CD4-positive, alpha-beta memory T cell (primary cell): ENCODE data around the gene KIAA1549. TPM values are rescaled to one million over a fixed set of nuclear protein-coding genes. Genes with fewer than 3 reads are reported as not detected.

Source experiments
- CTCF ChIA-PET: fragments of 350-600 bp; sonication (Branson Sonifier 250); formaldehyde crosslinking; loops from one replicate; lab custom pipeline; 2021; ENCODE audit warnings: inconsistent platforms; ENCODE audit not compliant: partially characterized antibody; lab: Charles Lee
- POLR2A ChIA-PET: fragments of 350-600 bp; sonication (Branson Sonifier 250); formaldehyde crosslinking; loops from one replicate; lab custom pipeline; 2021; ENCODE audit not compliant: partially characterized antibody; lab: Charles Lee
- DNase-seq, 5 donors: peaks; one replicate each; pipeline versions ENCODE4 v3.0.0 to v3.0.0-alpha.2; 2020 to 2022; ENCODE audit warnings: mixed read lengths in 1 of 5
- H3K27ac ChIP-seq: one replicate; pipeline ENCODE4 v1.7.0; 2013; ENCODE audit warnings: low read depth, low read length
- H3K27me3 ChIP-seq: 2 replicates; pipeline ENCODE4 v1.7.0; 2013; ENCODE audit warnings: mild to moderate bottlenecking, low read length, moderate library complexity; ENCODE audit not compliant: insufficient read depth
- H3K36me3 ChIP-seq: 2 replicates; pipeline ENCODE4 v1.7.0; 2013; ENCODE audit warnings: mild to moderate bottlenecking, low read length, moderate library complexity; ENCODE audit not compliant: insufficient read depth
- H3K4me1 ChIP-seq: 2 replicates; pipeline ENCODE4 v1.7.0; 2013; ENCODE audit warnings: mild to moderate bottlenecking, low read length, moderate library complexity; ENCODE audit not compliant: insufficient read depth
- H3K4me3 ChIP-seq, 2 donors: one replicate each; pipeline ENCODE4 v1.7.0; 2013; ENCODE audit warnings: low read length in 2 of 2, mild to moderate bottlenecking in 1 of 2
- H3K9me3 ChIP-seq, 2 donors: one replicate each; pipeline ENCODE4 v1.7.0; 2013; ENCODE audit warnings: low read length in 2 of 2, control low read depth in 1 of 2; ENCODE audit not compliant: control insufficient read depth in 1 of 2
- H3K27ac Mint-ChIP-seq, 7 donors: one replicate each; pipeline ENCODE4 v1.8.0; 2020 to 2021; ENCODE audit warnings: mixed read lengths in 7 of 7, mild to moderate bottlenecking in 6 of 7, inconsistent platforms in 3 of 7, moderate library complexity in 3 of 7
- H3K27me3 Mint-ChIP-seq, 2 donors: one replicate each; pipeline ENCODE4 v1.8.0; 2020 to 2021; ENCODE audit warnings: mixed read lengths in 2 of 2
- H3K36me3 Mint-ChIP-seq, 2 donors: one replicate each; pipeline ENCODE4 v1.8.0; 2020 to 2021; ENCODE audit warnings: mixed read lengths in 2 of 2, inconsistent platforms in 1 of 2, mild to moderate bottlenecking in 1 of 2
- H3K4me1 Mint-ChIP-seq, 4 donors: one replicate each; pipeline ENCODE4 v1.8.0; 2020 to 2021; ENCODE audit warnings: mixed read lengths in 4 of 4, mild to moderate bottlenecking in 1 of 4
- H3K4me3 Mint-ChIP-seq, 8 donors: one replicate each; pipeline ENCODE4 v1.8.0; 2020 to 2021; ENCODE audit warnings: mixed read lengths in 8 of 8, mild to moderate bottlenecking in 7 of 8, moderate library complexity in 6 of 8, inconsistent platforms in 3 of 8
- H3K9me3 Mint-ChIP-seq, 8 donors: one replicate each; pipeline ENCODE4 v1.8.0; 2020 to 2021; ENCODE audit warnings: mixed read lengths in 8 of 8, mild to moderate bottlenecking in 5 of 8, inconsistent platforms in 3 of 8, moderate library complexity in 1 of 8
- intact Hi-C: fragments of 100-400 bp; cut with micrococcal nuclease; formaldehyde crosslinking; loops from one replicate; pipeline ENCODE4 v1.15.1; 2023
- polyA plus RNA-seq, 2 donors: library from polyadenylated mRNA; unstranded; fragments of 300-500 nt; fragmentation: Illumina TruSeq; gene quantifications; one replicate each; pipeline ENCODE4 v1.2.3, GENCODE V29; 2021
- total RNA-seq, 2 experiments: library from RNA; stranded (reverse); gene quantifications; one replicate each; pipeline ENCODE4 v1.2.3, GENCODE V29; 2021

KIAA1549 gene
- total and polyA plus RNA-seq, 4 experiments from 2014 or later = 0.02 to 0.11 (median 0.06) TPM; not detected in 1

- H3K4me3 Mint-ChIP-seq = no peak overlapping the region
- H3K9me3 ChIP-seq = no peaks in the 10 kb centered on the region
- H3K27ac Mint-ChIP-seq = no peak overlapping the region
- H3K36me3 ChIP-seq = no peaks in the 10 kb centered on the region
- CTCF ChIA-PET = interaction anchor here (0.8 to 1.9 kb wide), 2 partner anchors 43 to 88 kb away, joined by 4 to 5 read pairs; no protein-coding TSS in a partner anchor
- no peak overlapping the region for H3K4me3 ChIP-seq
- H3K36me3 Mint-ChIP-seq = no peaks in the 10 kb centered on the region
- H3K27me3 Mint-ChIP-seq = peaks cover 31 to 33% of the 10 kb centered on the region in 2 donors
- H3K9me3 Mint-ChIP-seq = peaks cover 0 to 3% (median 0%) of the 10 kb centered on the region in 8 donors
- H3K27ac ChIP-seq = no peak overlapping the region
- intact Hi-C loops = no loop called here
- DNase-seq = no peak
- peaks cover 0 to 5% (median 3%) of the 10 kb centered on the region in 4 donors for H3K4me1 Mint-ChIP-seq
- peaks cover 13% of the 10 kb centered on the region for H3K27me3 ChIP-seq
- H3K4me1 ChIP-seq = no peaks in the 10 kb centered on the region
- POLR2A ChIA-PET = no interaction called here
These were observed 6.4 kb downstream of the KIAA1549 start for GRCh38 chr7:138974675-138975292.

- ChIA-PET CTCF (interaction anchor here (0.8 to 1.9 kb wide), 2 partner anchors 44 to 88 kb away, joined by 4 to 5 read pairs; no protein-coding TSS in a partner anchor), POLR2A (no interaction called here)
- Histone ChIP-seq H3K9me3 (no peaks in the 10 kb centered on the region), H3K27me3 (peaks cover 8% of the 10 kb centered on the region), H3K4me1 (no peaks in the 10 kb centered on the region), H3K36me3 (no peaks in the 10 kb centered on the region), H3K4me3 (no peak overlapping the region), H3K27ac (no peak overlapping the region)
- H3K4me1 Mint-ChIP-seq = peaks cover 0 to 1% (median under 1%) of the 10 kb centered on the region in 4 donors
- H3K4me3 Mint-ChIP-seq = no peak overlapping the region
- peaks cover 0 to 3% (median 0%) of the 10 kb centered on the region in 8 donors for H3K9me3 Mint-ChIP-seq
- H3K36me3 Mint-ChIP-seq = no peaks in the 10 kb centered on the region
- DNase-seq = no peak
- intact Hi-C loops = no loop called here
- H3K27ac Mint-ChIP-seq = no peak overlapping the region
- H3K27me3 Mint-ChIP-seq = peaks cover 24 to 27% of the 10 kb centered on the region in 2 donors
These were observed 7.1 kb downstream of the KIAA1549 start for GRCh38 chr7:138974103-138974502.

DNA sequence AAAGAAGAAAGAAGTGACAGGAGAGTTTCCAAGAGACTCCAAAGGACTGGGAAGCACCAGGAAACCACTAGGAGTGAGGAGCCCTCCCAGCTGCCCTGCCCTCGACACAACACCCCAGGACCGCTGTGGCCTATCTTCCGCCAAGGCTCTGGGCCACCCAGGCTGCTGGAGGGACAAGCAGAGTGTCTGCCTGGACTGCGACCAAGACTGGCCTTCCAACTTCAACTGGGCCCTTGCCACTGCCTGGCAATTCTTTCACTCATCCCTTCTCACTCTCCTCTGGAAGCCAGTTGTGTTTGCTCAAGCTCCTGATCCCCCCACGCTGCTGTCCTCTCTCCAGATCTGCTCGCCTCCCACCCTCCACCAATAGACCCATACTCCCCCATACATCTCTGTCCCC is 10.2 kb downstream of the KIAA1549 start:
- H3K4me3 Mint-ChIP-seq = no peak overlapping the region
- ChIA-PET CTCF (interaction anchor here (1.5 kb wide), 1 partner anchor 84 kb away, joined by 6 read pairs; no protein-coding TSS in a partner anchor), POLR2A (no interaction called here)
- Histone ChIP-seq H3K27ac (no peak overlapping the region), H3K9me3 (no peaks in the 10 kb centered on the region), H3K27me3 (no peaks in the 10 kb centered on the region), H3K4me3 (no peak overlapping the region), H3K36me3 (no peaks in the 10 kb centered on the region), H3K4me1 (no peaks in the 10 kb centered on the region)
- H3K36me3 Mint-ChIP-seq = no peaks in the 10 kb centered on the region
- H3K9me3 Mint-ChIP-seq = peaks cover 0 to 3% (median 0%) of the 10 kb centered on the region in 8 donors
- no peak for DNase-seq
- peak overlapping the region in 1 of 7 donors; percentile 29 for H3K27ac Mint-ChIP-seq
- H3K4me1 Mint-ChIP-seq = no peaks in the 10 kb centered on the region
- intact Hi-C loops = no loop called here
- H3K27me3 Mint-ChIP-seq = peaks cover 10 to 14% of the 10 kb centered on the region in 2 donors

- no peak overlapping the region for H3K4me3 ChIP-seq
- ChIA-PET POLR2A (no interaction called here), CTCF (interaction anchor here (1.5 kb wide), 1 partner anchor 84 kb away, joined by 6 read pairs; no protein-coding TSS in a partner anchor)
- Mint-ChIP-seq H3K9me3 (peaks cover 0 to 3% (median 0%) of the 10 kb centered on the region in 8 donors), H3K36me3 (no peaks in the 10 kb centered on the region), H3K4me1 (no peaks in the 10 kb centered on the region), H3K27me3 (peaks cover 7 to 14% of the 10 kb centered on the region in 2 donors), H3K4me3 (no peak overlapping the region), H3K27ac (no peak overlapping the region)
- H3K36me3 ChIP-seq = no peaks in the 10 kb centered on the region
- intact Hi-C loops = no loop called here
- no peaks in the 10 kb centered on the region for H3K27me3 ChIP-seq
- no peaks in the 10 kb centered on the region for H3K4me1 ChIP-seq
- no peak for DNase-seq
- no peaks in the 10 kb centered on the region for H3K9me3 ChIP-seq
- no peak overlapping the region for H3K27ac ChIP-seq
These were observed 10.7 kb downstream of the KIAA1549 start for GRCh38 chr7:138970446-138970845.

DNA sequence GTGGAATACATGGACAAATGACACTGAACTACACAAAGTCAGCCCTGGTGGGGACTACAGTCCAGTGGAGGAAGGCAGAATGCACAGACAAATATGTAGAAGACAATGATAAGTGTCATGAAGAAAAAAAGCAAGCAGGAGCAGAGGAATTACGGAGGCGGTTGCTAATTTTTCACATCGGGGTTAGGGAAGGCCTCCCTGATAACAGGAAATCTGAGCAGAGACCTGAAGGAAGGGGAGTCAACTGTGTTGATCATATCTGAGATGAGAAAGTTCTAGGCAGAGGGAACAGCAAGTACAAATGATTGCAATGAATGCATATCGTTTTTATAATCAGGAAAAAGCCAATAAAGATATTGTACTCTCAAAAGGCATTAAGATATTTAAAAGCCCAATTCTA is 14.0 kb downstream of the KIAA1549 start:
- CTCF ChIA-PET = no interaction called here
- Mint-ChIP-seq H3K27me3 (peaks cover 3% of the 10 kb centered on the region in 2 donors), H3K4me3 (no peak overlapping the region), H3K4me1 (peaks cover 0 to 8% (median 5%) of the 10 kb centered on the region in 4 donors), H3K9me3 (no peaks in the 10 kb centered on the region), H3K27ac (no peak overlapping the region), H3K36me3 (no peaks in the 10 kb centered on the region)
- Histone ChIP-seq H3K9me3 (no peaks in the 10 kb centered on the region), H3K27ac (no peak overlapping the region), H3K4me3 (no peak overlapping the region), H3K27me3 (no peaks in the 10 kb centered on the region), H3K36me3 (no peaks in the 10 kb centered on the region), H3K4me1 (no peaks in the 10 kb centered on the region)
- intact Hi-C loops = no loop called here
- no peak for DNase-seq
- POLR2A ChIA-PET = no interaction called here

GRCh38 chr7:138964624-138965436 is 16.4 kb downstream of the KIAA1549 start:
- ChIA-PET POLR2A (no interaction called here), CTCF (no interaction called here)
- H3K4me3 Mint-ChIP-seq = no peak overlapping the region
- peaks cover 3 to 4% of the 10 kb centered on the region in 2 donors for H3K27me3 Mint-ChIP-seq
- H3K36me3 Mint-ChIP-seq = no peaks in the 10 kb centered on the region
- H3K36me3 ChIP-seq = no peaks in the 10 kb centered on the region
- H3K27ac ChIP-seq = no peak overlapping the region
- intact Hi-C loops = no loop called here
- peaks cover 0 to 8% (median 5%) of the 10 kb centered on the region in 4 donors for H3K4me1 Mint-ChIP-seq
- H3K9me3 ChIP-seq = no peaks in the 10 kb centered on the region
- H3K27me3 ChIP-seq = no peaks in the 10 kb centered on the region
- DNase-seq = no peak
- no peaks in the 10 kb centered on the region for H3K9me3 Mint-ChIP-seq
- no peak overlapping the region for H3K27ac Mint-ChIP-seq
- H3K4me1 ChIP-seq = no peaks in the 10 kb centered on the region
- no peak overlapping the region for H3K4me3 ChIP-seq

DNA sequence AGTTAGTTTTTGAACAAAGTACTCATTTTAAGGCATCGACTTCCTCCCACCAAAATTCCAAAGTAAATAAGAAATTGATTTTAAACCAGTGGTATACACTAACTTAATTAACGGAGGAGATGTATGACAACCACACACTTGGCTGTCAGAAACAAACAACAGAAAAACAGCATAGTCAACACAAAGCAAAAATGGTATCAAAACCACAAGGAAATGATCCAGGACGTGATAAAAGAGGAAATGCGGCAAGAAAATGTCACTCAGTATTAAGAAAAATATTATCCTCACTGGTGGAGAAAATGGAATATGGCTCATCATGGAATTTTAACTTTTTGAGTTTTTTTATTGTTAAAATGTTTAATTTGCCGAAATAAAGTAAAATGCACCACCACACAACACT is 17.5 kb downstream of the KIAA1549 start:
- H3K27ac ChIP-seq = no peak overlapping the region
- H3K27me3 ChIP-seq = no peaks in the 10 kb centered on the region
- DNase-seq = no peak
- Mint-ChIP-seq H3K4me1 (peaks cover 0 to 8% (median 5%) of the 10 kb centered on the region in 4 donors), H3K4me3 (no peak overlapping the region), H3K36me3 (no peaks in the 10 kb centered on the region), H3K27me3 (peaks cover 3 to 4% of the 10 kb centered on the region in 2 donors), H3K27ac (peak overlapping the region in 1 of 7 donors; percentile 5), H3K9me3 (no peaks in the 10 kb centered on the region)
- intact Hi-C loops = no loop called here
- ChIA-PET POLR2A (no interaction called here), CTCF (no interaction called here)
- H3K4me1 ChIP-seq = no peaks in the 10 kb centered on the region
- no peaks in the 10 kb centered on the region for H3K9me3 ChIP-seq
- H3K4me3 ChIP-seq = no peak overlapping the region
- no peaks in the 10 kb centered on the region for H3K36me3 ChIP-seq
